HG03469 (cell line): ENCODE data around the gene MEGF6.

ENCODE experiments used
- ATAC-seq: cut with Tn5 transposase; IDR thresholded peaks from one replicate; pipeline ENCODE4 v1.9.1; 2021; ENCODE audit warnings: mild to moderate bottlenecking, moderate library complexity, moderate number of reproducible peaks; ENCODE audit not compliant: unreplicated experiment

MEGF6 gene

GRCh38 chr1:3510136-3510955, 101.0 kb downstream of the MEGF6 start:
- no peak for ATAC-seq

- ATAC-seq = no peak
These were observed 101.6 kb downstream of the MEGF6 start for GRCh38 chr1:3509721-3510120.

DNA sequence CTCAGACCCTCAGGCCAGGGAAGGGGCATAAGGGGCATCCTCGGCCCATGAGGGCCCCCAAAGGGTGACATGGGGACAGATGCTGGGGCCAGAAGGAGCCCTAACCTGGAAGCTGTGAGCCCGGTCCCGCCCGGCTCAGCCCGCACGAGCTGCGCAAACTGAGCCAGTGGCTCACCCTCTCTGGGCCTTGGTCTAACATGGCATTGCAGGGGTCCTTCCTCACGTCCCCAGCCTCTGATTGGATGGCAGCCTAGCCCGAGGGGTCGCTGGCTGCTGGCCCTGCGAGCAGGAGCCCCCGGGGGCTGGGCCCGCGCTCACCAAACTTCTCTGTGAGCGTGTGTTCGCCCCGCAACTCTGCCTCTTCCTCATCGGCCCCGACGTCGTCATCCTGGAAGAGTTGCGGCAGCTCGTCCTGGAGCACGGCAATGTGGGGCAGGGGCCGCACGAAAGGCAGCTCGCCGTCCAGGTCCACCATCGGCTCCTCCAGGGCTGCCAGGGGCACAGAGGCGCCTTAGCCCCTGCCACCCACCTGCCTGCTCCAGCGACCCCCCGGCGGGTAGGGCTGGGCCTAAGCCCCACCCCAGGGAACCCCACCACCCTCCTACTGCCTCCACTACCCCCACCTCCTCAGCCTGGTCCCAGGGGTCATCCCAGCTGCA, 102.4 kb downstream of the MEGF6 start:
- ATAC-seq = no peak

- ATAC-seq = no peak
These were observed 103.6 kb downstream of the MEGF6 start for GRCh38 chr1:3507636-3508275.

DNA sequence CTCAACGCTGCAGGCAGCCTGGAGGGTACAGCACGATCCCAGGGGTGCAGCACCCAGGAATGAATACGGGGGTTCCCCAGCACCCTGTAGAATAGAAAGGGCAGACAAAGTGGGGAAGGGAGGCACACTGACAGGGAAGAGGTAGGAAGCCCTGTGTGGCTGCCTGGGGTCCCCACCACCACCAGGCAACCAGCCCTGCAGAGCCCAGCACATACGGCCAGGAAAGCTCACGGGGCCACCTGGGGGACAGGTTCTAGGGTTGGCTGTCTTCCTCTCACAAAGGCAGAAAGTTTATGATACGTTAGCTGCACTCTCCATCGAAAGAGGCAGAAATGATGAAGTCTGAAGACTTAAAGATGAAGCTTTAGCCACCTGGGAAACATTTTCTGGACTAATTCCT, 104.4 kb downstream of the MEGF6 start:
- no peak for ATAC-seq

GRCh38 chr1:3506041-3506440, 105.3 kb downstream of the MEGF6 start:
- no peak for ATAC-seq

- no peak for ATAC-seq
These were observed 106.1 kb downstream of the MEGF6 start for GRCh38 chr1:3505161-3505560.

GRCh38 chr1:3504822-3505153, 106.5 kb downstream of the MEGF6 start:
- no peak for ATAC-seq

DNA sequence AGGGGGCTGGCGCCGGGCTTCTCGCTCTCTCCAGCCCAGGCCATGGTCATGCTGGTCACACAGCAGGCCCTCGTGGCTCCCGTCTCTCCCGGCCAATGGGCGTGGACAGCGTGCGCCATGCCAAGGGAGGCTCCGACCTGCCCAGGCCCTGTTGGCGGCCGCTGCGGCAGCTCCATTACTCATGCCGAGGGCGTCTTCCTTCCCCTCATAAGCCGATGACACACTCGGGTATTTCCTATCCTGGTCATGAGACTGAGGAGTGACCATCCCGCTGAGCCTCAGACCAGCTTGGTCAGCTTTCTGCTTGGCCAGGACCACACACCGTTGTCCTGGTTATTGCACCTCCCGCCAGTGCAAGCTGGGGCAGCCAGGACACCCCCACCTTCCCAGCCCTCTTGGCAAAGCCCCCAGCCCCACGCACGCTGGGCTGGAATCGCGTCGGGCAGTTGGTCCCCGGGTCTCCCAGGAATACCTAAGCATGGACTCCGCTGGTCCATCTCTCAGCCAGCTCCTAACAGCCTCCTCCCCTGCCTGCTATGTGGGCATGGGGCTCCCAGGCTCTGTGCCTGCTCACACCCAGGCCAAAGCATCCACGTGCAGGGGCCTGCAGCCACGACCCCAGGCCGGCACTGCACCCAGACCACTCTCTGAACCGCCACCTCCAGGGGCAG, 107.0 kb downstream of the MEGF6 start:
- no peak for ATAC-seq

GRCh38 chr1:3503525-3503886, 107.8 kb downstream of the MEGF6 start:
- ATAC-seq = no peak

DNA sequence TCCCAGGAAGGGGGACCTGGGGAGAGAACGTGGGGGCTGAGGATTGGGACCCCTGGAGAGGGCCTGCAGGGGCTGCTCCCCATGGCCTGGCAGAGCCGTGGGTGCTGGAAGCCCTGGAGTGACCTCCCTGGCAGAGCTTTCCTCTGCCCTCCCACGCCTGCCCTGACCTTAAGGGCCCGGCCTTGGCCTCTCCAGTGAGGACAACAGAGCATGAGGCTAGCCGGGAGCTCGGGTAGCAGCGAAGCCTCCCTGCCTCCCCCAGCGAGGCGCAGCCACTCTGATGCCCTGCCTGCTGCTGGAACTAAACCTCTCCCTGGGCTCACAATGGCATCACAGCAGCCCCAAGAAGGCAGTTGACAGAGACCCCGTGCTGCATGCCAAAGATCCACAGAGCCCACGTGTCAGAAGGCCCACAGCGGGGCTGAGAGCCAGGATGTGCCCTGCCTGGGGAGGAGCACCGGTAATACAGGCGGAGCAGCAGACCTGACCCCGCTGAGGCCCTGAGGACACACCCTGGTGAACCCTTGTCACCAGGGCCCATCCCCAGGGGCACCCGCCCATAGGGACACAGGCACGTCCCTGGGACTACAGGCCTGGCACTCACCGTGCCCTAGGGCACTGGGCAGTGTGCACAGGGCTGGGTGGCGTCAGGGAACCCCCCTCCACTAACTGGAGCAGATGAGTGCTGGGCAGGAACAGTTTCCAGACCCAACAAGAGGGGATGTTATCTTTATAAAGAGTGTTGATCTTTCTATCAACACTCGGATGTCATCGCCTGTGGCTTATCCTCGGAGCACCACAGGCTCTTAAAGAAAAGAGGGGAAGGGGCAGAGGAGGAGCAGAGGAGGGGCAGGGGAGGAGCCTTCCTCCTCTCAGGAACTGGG, 108.4 kb downstream of the MEGF6 start:
- no peak for ATAC-seq

GRCh38 chr1:3501856-3502640, 109.3 kb downstream of the MEGF6 start:
- ATAC-seq = no peak

- ATAC-seq = no peak
These were observed 109.9 kb downstream of the MEGF6 start for GRCh38 chr1:3501437-3501836.

DNA sequence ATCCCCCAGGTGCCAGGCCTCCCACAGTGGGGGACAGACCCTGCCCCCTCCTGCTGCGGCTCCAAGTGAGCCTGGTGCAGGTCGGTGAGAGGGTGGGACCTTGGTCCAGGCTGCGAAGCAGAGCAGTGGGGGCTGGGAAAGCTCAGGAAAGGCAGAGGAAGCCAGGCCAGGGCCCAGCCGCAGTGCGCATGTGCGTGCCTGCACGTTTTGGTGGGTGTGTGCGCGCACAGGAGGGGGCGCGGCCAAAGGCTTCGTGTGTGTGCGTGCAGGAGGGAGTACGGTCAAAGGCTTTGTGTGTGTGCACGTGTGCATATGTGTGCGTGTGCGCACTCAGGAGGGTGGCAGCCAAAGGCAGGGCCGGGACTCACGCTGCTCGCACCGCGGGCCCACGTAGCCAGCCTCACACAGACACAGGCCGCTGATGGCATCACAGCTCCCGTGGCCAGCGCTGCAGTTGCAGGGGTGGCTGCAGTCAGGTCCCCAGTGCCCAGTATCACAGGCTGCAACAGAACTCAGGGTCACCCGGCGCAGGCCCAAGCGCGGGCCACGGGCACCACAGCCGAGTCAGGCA, 111.0 kb downstream of the MEGF6 start:
- ATAC-seq = no peak

DNA sequence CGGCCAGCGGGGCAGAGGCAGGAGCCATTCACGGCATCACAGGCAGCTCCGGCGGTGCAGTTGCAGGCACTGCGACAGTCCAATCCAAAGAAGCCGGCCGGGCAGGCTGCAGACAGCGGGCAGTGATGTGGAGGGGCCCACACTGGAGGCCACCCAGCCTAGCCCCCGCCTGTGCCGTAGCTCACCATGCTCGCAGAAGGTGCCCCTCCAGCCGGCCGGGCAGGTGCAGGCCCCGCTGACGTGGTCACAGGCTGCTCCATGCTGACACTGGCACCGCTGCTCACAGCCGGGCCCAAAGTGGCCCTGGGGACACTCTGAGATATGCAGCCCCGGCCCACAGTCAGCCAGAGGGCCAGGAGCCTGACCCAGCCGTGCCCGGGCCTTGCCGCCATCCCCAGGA, 111.7 kb downstream of the MEGF6 start:
- no peak for ATAC-seq

GRCh38 chr1:3498986-3499385, 112.3 kb downstream of the MEGF6 start:
- no peak for ATAC-seq

- ATAC-seq = no peak
These were observed 112.9 kb downstream of the MEGF6 start for GRCh38 chr1:3498246-3498930.

DNA sequence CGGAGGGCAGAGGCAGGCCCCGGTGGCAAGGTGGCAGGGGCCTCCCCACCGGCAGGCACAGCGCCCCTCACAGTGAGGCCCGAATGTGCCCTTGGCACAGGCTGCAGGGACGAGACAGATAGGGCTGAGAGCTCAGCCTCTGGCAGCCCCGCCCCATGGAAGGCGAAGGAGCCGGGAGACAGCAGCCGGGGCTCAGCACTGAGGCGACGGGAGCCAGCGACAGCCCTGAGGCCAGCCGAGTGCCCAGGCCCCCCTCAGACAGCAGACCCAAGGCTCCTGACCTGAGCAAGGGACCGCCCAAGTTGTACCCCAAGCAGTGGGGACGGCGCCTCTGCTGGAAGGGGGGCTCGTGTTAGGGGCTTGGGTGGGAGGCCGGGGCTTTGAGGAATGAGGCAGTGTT, 113.8 kb downstream of the MEGF6 start:
- no peak for ATAC-seq

DNA sequence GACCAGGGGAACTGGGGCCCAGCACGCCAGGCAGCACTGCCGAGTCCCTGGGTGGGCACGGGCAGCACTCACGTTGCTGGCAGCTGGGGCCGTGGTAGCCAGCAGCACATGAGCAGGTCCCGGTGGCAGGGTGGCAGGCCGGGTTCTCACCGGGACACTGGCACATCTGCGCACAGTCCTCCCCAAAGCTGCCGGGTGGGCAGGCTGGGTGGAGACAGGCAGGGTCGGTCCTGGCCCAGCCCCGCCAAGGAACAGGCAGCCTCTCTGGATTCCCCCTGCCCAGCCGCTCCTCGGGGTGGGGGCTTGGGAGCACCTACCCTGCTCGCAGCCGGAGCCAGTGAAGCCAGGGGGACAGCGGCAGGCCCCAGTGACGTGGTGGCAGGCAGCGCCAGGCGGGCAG, 114.4 kb downstream of the MEGF6 start:
- ATAC-seq = no peak
